Stimulated activated CD8-positive, alpha-beta memory T cell treated with anti-CD3 and anti-CD28 coated beads, Interleukin-4, amount 100 ng/mL, for 1 hour (primary cell): Measurements from ENCODE around the gene APOF.
"Not testable (repeated sequence)": the region's sequence is repeated elsewhere in the genome, so short reads cannot be mapped to it uniquely, and the experiment has no call there.

Experiments
- DNase-seq, 2 donors: peaks; one replicate each; pipeline ENCODE4 v3.0.0-alpha.2; 2020; ENCODE audit warnings: low read depth in 2 of 2, low spot score in 1 of 2

APOF gene, protein sequence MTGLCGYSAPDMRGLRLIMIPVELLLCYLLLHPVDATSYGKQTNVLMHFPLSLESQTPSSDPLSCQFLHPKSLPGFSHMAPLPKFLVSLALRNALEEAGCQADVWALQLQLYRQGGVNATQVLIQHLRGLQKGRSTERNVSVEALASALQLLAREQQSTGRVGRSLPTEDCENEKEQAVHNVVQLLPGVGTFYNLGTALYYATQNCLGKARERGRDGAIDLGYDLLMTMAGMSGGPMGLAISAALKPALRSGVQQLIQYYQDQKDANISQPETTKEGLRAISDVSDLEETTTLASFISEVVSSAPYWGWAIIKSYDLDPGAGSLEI

GRCh38 chr12:56362130-56363059, at the start of gene APOF:
Gene APOF (minus strand): TSS chr12:56362857. CDS start chr12:56362745, 112 bp downstream.
- no peak for DNase-seq

DNA sequence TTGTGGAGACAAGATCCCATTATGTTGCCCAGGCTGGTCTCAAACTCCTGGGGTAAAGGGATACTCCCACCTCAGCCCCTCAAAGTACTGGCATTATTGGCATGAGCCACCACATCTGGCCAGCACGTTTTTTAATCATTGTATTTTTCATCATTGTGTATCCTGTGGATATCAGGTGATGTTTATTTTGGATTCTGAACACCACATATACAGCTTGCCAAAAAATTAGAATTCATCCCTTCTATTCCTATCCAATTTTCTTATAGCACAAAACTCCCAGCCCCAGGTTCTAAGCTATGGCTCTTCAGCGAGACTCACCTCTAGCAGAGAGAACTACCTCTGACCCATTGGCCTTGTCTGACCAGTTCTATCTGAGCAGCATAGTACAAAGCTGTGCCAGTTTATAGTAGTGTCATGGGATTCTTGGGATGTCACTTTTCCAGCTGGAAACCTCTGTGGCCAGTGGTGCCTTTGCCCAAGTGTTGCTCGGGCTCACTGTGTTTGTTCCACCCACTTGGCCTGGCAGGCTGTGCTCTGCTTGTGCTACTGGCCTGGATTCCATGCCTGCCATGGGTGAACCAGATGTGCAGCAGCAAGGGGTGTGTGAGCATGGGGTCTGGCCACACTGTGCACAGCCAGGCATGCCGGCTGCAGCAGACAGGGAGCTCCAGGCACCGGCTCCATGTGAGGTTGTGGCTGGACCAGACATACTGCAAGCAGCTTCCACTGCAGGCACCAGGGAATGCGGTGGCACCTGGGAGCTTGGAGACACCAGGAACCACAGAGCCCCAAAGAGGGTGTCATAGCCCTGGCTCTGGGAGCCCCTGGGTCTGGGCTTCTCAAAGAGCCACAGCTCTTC, 49.4 kb upstream of the APOF start:
- no peak for DNase-seq

GRCh38 chr12:56410768-56411167, 48.1 kb upstream of the APOF start:
- no peak for DNase-seq

DNA sequence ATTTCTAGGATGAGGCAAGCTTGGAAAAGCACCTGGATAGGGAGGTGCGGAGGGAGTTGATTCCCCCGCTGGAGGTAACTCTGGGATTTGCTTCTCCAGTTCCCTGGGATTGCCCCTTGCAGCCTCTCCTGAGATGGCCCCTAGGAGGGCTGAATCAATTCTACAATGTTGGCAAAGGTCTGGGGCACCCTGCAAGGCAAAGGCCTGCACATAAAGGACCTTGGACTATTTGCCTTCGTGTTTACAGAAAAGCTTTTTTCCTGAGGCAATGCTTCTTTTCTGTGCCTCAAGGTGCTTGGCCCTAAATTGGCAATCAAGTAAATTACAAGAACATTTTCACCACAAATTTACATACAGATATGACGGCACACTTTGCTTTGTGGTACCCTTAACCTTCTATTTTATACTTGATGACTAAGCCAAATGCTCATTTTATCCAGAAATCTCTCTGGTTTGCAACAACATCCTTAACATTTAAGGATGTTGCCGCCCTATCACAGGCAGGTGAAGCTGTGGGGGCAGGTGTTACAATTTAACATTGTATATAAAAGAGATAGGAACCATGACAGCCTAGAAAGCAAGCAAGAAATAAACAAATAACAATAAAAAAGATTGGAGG, 46.3 kb upstream of the APOF start:
- DNase-seq: no peak

DNA sequence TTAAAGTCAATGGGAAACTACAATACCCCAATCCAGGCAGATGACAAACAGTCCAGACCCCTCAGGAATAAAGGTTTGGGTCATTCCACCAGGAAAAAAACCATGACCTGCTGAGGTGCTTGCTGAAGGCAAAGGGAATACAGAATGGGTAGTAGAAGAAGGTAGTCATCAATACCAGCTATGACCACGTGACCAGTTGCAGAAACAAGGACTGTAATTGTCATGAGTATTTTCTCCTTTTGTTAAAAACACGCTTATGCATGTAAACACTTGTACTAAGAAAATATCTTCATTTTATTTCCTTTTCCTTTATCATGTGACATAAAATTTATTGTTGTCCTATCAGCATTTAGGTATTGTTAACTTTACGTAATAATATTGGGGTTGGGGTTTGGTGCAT, 41.6 kb upstream of the APOF start:
- not testable (repeated sequence) for DNase-seq

DNA sequence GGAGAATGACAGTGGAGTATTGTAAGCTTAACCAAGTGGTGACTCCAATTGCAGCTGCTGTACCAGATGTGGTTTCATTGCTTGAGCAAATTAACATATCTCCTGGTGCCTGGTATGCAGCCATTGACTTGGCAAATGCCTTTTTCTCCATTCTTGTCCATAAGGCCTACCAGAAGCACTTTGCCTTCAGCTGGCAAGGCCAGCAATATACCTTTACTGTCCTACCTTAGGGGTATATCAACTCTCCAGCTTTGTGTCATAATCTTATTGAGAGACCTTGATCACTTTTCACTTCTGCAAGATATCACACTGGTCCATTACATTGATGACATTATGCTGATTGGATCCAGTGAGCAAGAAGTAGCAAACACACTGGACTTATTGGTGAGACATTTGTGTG, 39.0 kb upstream of the APOF start:
- not testable (repeated sequence) for DNase-seq

DNA sequence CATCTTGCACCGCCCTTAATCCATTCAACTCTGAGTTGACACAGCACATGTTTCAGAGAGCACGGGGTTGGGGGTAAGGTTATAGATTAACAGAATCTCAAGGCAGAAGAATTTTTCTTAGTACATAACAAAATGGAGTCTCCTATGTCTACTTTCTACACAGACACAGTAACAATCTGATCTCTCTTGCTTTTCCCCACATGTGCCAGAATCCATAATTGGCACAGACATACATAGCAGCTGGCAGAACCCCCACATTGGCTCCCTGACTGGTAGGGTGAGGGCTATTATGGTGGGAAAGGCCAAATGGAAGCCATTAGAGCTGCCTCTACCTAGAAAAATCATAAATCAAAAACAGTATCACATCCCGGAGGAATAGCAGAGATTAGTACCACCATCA, 38.5 kb upstream of the APOF start:
- DNase-seq: not testable (repeated sequence)

- DNase-seq: not testable (repeated sequence)
Measured at GRCh38 chr12:56399466-56399865, 36.8 kb upstream of the APOF start.

DNA sequence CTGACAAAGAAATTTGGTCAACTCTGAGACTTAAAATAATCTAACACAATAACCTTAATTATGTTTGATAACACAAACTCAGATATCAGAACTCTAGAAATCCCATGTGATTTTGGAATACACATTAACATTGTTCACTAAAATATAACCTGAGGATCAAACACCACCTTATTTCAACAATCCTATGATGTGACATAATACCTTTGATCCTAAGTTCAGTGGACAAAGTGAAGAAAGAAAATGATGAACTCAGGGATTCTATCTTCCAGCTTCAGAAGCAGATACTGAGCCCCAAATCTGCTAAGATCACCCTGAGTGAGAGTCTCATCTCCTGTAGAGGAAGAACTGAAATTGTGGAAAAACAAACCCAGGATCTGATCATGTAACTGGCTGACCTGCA, 35.7 kb upstream of the APOF start:
- no peak for DNase-seq

- no peak for DNase-seq
Measured at GRCh38 chr12:56392331-56392730, 29.7 kb upstream of the APOF start.

DNA sequence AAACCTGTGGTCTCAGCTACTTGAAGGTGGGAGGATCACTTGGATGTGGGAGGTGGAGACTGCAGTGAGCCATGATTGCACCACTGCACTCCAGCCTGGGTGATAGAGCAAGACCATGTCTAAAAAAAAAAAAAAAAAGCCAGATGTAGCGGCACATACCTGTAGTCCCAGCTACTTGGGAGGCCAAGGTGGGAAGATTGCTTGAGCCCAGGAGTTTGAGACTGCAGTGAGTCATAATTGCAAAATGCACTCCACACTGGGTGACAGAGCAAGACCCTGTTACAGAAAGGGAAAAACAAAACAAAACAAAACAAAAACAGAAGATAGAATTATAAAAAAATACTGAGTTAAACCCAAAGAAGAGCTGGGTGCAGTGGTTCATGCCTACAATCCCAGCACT, 29.1 kb upstream of the APOF start:
- DNase-seq: no peak

DNA sequence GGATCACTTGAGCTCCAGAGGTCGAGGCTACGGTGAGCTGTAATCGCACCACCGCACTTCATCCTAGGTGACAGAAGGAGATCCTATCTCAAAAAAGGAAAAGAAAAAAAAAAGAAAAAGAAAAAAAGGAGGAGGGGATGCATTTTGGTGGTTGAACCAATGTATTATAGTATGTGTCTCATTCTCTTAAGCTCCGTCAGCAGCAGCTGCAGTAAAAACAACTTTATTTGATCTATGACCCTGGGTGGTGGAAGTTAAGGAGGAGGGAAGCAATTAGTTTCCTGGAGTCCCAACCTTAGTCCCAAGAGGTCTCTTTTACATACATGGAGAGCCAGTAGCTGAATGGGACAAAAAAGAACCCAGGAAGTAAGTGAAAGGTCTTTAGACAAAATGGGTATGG, 26.8 kb upstream of the APOF start:
- no peak for DNase-seq

- no peak for DNase-seq
Measured at GRCh38 chr12:56387152-56387736, 24.6 kb upstream of the APOF start.

DNA sequence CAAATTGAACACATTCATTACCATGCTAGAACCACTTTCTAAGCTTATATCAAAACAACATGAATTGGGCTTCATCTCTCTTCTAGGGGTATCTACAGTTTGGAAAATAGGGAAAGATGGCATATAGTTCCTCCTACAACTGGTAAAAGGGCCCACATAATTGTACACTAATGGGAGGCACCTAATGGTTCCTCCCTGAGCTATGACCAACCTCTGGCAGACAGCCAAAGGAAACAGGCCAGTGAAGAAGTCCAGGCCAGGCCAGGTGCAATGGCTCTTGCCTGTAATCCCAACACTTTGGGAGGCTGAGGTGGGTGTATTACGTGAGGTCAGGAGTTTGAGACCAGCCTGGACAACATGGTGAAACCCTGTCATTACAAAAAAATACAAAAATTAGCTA, 23.2 kb upstream of the APOF start:
- no peak for DNase-seq

- DNase-seq: no peak
Measured at GRCh38 chr12:56382611-56383010, 20.0 kb upstream of the APOF start.

DNA sequence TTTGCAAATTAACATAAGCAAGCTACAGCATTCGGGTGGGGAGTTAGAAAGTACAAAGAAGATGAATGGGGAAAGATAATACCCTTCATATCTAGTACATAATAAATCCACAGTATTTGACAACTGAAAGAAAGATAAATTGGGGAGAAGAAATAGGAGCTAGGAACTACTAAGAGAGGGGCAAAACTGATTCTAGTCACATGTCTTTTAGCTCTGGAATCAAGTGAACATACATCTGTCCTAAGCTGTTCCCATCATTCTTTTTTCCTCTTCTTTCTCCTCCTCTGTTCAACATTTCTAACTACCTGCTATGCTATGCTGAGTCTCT, 15.3 kb upstream of the APOF start:
- no peak for DNase-seq

DNA sequence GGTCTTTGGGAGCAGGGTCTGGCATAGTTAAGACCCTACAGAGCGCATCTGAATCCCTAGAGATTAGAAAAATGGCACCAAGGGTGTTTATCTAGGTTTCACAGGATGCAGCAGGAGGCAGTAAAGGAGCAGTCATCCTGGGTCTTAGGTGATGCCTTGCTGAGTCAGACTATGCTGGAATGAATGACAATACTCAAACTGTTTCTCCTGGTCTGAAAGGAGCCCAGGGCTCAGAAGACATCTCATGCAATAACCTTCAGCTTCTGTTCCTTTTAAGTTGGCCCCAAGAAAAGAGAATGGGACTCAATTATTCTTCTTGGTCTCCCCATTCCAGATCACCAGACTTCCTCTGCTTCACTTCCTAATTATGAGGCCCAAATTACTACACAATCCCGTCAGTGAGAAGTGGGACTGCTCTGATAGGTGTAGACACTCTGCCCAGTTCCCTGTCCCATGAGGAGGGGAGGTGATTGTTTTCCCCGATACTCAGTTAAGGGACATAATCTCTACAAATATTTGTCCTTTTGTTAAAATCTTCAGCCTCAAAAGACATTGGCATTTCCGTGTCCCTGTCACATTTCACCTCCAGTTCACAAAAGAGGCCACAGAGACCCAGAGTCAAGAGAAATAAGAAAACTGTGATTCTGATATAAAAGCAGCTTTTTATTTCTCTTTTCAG, 14.8 kb upstream of the APOF start:
- DNase-seq: no peak

- DNase-seq: no peak
Measured at GRCh38 chr12:56375598-56376434, 13.2 kb upstream of the APOF start.
